Stomach (tissue), 4 donors: ENCODE results near the gene CDC42.

ENCODE experiments used
- POLR2A ChIP-seq, 4 donors: fragments of 450-650 bp; IDR thresholded peaks; one replicate each; pipeline ENCODE4 v1.6.1; 2016; ENCODE audit warnings: antibody characterized with exemption in 4 of 4, control low read depth in 2 of 4, mild to moderate bottlenecking in 1 of 4, moderate library complexity in 1 of 4
- POLR2AphosphoS5 ChIP-seq, 3 donors: sonication (generic); formaldehyde crosslinking; IDR thresholded peaks; one replicate each; pipeline ENCODE4 v1.6.1; 2016; ENCODE audit warnings: antibody characterized with exemption in 3 of 3
- TF ChIP-seq, protein P1 (sequence below), 7 experiments: fragments of 450-650 bp in 4 of 7; fragments of 200-600 bp in 3 of 7; sonication (generic) in 3 of 7; IDR thresholded peaks; one replicate each; pipeline ENCODE4 v1.5.1; 2016 to 2019; ENCODE audit warnings: antibody characterized with exemption in 7 of 7, control low read depth in 2 of 7, mild to moderate bottlenecking in 1 of 7

DNA sequence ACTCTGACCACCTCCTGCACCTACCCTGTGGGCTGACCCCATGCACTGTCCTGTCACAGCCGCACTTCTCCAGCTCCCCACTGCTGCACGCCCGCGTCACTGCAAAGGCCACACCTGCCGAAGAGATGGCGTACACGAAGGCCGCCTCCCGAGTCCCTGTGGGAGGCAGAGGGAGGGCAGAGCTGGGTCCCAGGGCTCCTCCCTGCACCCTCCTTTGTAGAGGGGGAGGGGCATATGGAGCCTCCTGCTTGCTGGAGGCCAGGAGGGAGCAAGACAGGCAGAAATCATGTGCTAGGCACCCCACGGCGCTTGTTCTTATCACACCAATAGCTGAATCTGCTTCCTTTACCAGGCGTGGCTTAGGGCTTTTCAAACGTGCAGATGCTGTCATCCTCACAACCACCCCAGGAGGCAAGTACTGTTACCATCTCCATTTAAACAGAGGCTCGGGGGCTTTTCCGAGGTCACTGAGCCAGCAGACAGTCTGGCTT is 69.0 kb downstream of the CDC42 start:
- TF ChIP-seq, protein P1, sequence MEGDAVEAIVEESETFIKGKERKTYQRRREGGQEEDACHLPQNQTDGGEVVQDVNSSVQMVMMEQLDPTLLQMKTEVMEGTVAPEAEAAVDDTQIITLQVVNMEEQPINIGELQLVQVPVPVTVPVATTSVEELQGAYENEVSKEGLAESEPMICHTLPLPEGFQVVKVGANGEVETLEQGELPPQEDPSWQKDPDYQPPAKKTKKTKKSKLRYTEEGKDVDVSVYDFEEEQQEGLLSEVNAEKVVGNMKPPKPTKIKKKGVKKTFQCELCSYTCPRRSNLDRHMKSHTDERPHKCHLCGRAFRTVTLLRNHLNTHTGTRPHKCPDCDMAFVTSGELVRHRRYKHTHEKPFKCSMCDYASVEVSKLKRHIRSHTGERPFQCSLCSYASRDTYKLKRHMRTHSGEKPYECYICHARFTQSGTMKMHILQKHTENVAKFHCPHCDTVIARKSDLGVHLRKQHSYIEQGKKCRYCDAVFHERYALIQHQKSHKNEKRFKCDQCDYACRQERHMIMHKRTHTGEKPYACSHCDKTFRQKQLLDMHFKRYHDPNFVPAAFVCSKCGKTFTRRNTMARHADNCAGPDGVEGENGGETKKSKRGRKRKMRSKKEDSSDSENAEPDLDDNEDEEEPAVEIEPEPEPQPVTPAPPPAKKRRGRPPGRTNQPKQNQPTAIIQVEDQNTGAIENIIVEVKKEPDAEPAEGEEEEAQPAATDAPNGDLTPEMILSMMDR (IDR thresholded peaks at IDR 0.05) = no peak
- TF ChIP-seq POLR2A (IDR thresholded peaks at IDR 0.05) (no peak), POLR2AphosphoS5 (IDR thresholded peaks at IDR 0.05) (no peak)
